H9 (cell line): ENCODE data around the gene DPP10. TPM values are rescaled to one million over a fixed set of nuclear protein-coding genes. Genes with fewer than 3 reads are reported as not detected.

Experiments used
- DNase-seq: peaks from one replicate; pipeline ENCODE4 v3.0.0-alpha.2; 2017
- H2AFZ ChIP-seq: one replicate; pipeline ENCODE4 v1.6.1; 2013; ENCODE audit warnings: mild to moderate bottlenecking, low read length, control low read depth, moderate library complexity
- H2AK5ac ChIP-seq: 2 replicates; pipeline ENCODE4 v1.6.1; 2013; ENCODE audit warnings: low read length, control low read depth, mixed read lengths; ENCODE audit not compliant: insufficient read length
- H2BK120ac ChIP-seq: one replicate; pipeline ENCODE4 v1.6.1; 2013; ENCODE audit warnings: low read depth, mild to moderate bottlenecking, low read length, control low read depth, inconsistent platforms; ENCODE audit not compliant: poor library complexity, severe bottlenecking
- H2BK12ac ChIP-seq: 2 replicates; pipeline ENCODE4 v1.6.1; 2013; ENCODE audit warnings: low read length, control low read depth, mixed read lengths, low read depth; ENCODE audit not compliant: insufficient read length
- H2BK15ac ChIP-seq: 2 replicates; pipeline ENCODE4 v1.6.1; 2013; ENCODE audit warnings: low read depth, low read length, control low read depth
- H2BK20ac ChIP-seq: one replicate; pipeline ENCODE4 v1.6.1; 2013; ENCODE audit warnings: low read depth, mild to moderate bottlenecking, low read length, control low read depth, inconsistent platforms; ENCODE audit not compliant: poor library complexity, severe bottlenecking
- H2BK5ac ChIP-seq: 2 replicates; pipeline ENCODE4 v1.6.1; 2013; ENCODE audit warnings: low read length, control low read depth, mixed read lengths; ENCODE audit not compliant: insufficient read length
- H3K14ac ChIP-seq: 2 replicates; pipeline ENCODE4 v1.6.1; 2013; ENCODE audit warnings: low read length, control low read depth; ENCODE audit not compliant: insufficient read depth
- H3K18ac ChIP-seq: 2 replicates; pipeline ENCODE4 v1.6.1; 2013; ENCODE audit warnings: low read depth, mild to moderate bottlenecking, mixed read lengths, low read length, control low read depth; ENCODE audit not compliant: insufficient read length
- H3K23ac ChIP-seq: 2 replicates; pipeline ENCODE4 v1.6.1; 2013; ENCODE audit warnings: low read length, control low read depth, mixed read lengths, low read depth; ENCODE audit not compliant: insufficient read length
- H3K23me2 ChIP-seq: 2 replicates; pipeline ENCODE4 v1.6.1; 2013; ENCODE audit warnings: low read depth, mild to moderate bottlenecking, mixed read lengths, low read length, control low read depth; ENCODE audit not compliant: insufficient read length, poor library complexity, severe bottlenecking
- H3K27ac ChIP-seq: 2 replicates; pipeline ENCODE4 v1.5.1; 2013; ENCODE audit warnings: low read length, control low read depth, mixed read lengths, low read depth; ENCODE audit not compliant: insufficient read length
- H3K27me3 ChIP-seq: 2 replicates; pipeline ENCODE4 v1.6.1; 2013; ENCODE audit warnings: low read length, control low read depth, inconsistent platforms; ENCODE audit not compliant: insufficient read depth
- H3K4ac ChIP-seq: 2 replicates; pipeline ENCODE4 v1.6.1; 2013; ENCODE audit warnings: low read depth, mild to moderate bottlenecking, control low read depth, inconsistent platforms, low read length, moderate library complexity
- H3K4me1 ChIP-seq: 2 replicates; pipeline ENCODE4 v1.6.1; 2013; ENCODE audit warnings: low read length, control low read depth, inconsistent platforms; ENCODE audit not compliant: insufficient read depth
- H3K4me2 ChIP-seq: 2 replicates; pipeline ENCODE4 v1.6.1; 2013; ENCODE audit warnings: low read length, control low read depth, mixed read lengths; ENCODE audit not compliant: insufficient read length, insufficient read depth
- H3K56ac ChIP-seq: 2 replicates; pipeline ENCODE4 v1.6.1; 2013; ENCODE audit warnings: low read depth, mild to moderate bottlenecking, mixed read lengths, low read length, control low read depth; ENCODE audit not compliant: insufficient read length
- H3K79me1 ChIP-seq: 2 replicates; pipeline ENCODE4 v1.6.1; 2013; ENCODE audit warnings: low read depth, mild to moderate bottlenecking, moderate library complexity, low read length, control low read depth, inconsistent platforms; ENCODE audit not compliant: insufficient read depth, poor library complexity, severe bottlenecking
- H3K79me2 ChIP-seq: 2 replicates; pipeline ENCODE4 v1.6.1; 2013; ENCODE audit warnings: low read length, control low read depth, inconsistent platforms; ENCODE audit not compliant: insufficient read depth
- H3K9ac ChIP-seq: 2 replicates; pipeline ENCODE4 v1.6.1; 2013; ENCODE audit warnings: low read length, control low read depth, mixed read lengths; ENCODE audit not compliant: insufficient read length; ENCODE audit errors: extremely low read depth
- H3K9me3 ChIP-seq: one replicate; pipeline ENCODE4 v1.6.1; 2013; ENCODE audit warnings: low read depth, low read length, inconsistent platforms; ENCODE audit not compliant: control insufficient read depth
- H3T11ph ChIP-seq: one replicate; pipeline ENCODE4 v1.6.1; 2013; ENCODE audit warnings: mild to moderate bottlenecking, low read length, control low read depth, inconsistent platforms
- H4K20me1 ChIP-seq: one replicate; pipeline ENCODE4 v1.6.1; 2013; ENCODE audit not compliant: control insufficient read depth, insufficient read length, insufficient read depth
- H4K5ac ChIP-seq: 2 replicates; pipeline ENCODE4 v1.6.1; 2013; ENCODE audit warnings: low read depth, mild to moderate bottlenecking, mixed read lengths, low read length, control low read depth; ENCODE audit not compliant: insufficient read length
- H4K8ac ChIP-seq: replicated peaks from 2 replicates; pipeline ENCODE4 v1.6.1; 2013; ENCODE audit warnings: low read length, control low read depth, mixed read lengths, low read depth; ENCODE audit not compliant: insufficient read length
- H4K91ac ChIP-seq: 2 replicates; pipeline ENCODE4 v1.6.1; 2013; ENCODE audit warnings: low read depth, mild to moderate bottlenecking, moderate library complexity, mixed read lengths, low read length, control low read depth; ENCODE audit not compliant: insufficient read length
- H3K27ac Mint-ChIP-seq, 3 experiments: 2 replicates in 2 of 3; 3 replicates in 1 of 3; pipeline ENCODE4 v1.8.0; 2020 to 2021; ENCODE audit warnings: mixed read lengths in 3 of 3, mild to moderate bottlenecking in 1 of 3, moderate library complexity in 1 of 3
- H3K27me3 Mint-ChIP-seq: 2 replicates; pipeline ENCODE4 v1.8.0; 2021; ENCODE audit warnings: low read depth, mild to moderate bottlenecking, moderate library complexity, mixed read lengths
- H3K36me3 Mint-ChIP-seq, 3 experiments: 2 replicates in 2 of 3; 3 replicates in 1 of 3; pipeline ENCODE4 v1.8.0; 2020 to 2021; ENCODE audit warnings: low read depth in 3 of 3, mixed read lengths in 3 of 3; ENCODE audit not compliant: insufficient read depth in 1 of 3
- H3K4me1 Mint-ChIP-seq, 2 experiments: 2 replicates each; pipeline ENCODE4 v1.8.0; 2020; ENCODE audit warnings: mixed read lengths in 2 of 2
- H3K4me3 Mint-ChIP-seq, 2 experiments: 2 replicates in 1 of 2; 3 replicates in 1 of 2; pipeline ENCODE4 v1.8.0; 2020 to 2021; ENCODE audit warnings: mild to moderate bottlenecking in 2 of 2, mixed read lengths in 2 of 2, moderate library complexity in 1 of 2
- H3K9me3 Mint-ChIP-seq, 2 experiments: 2 replicates in 1 of 2; 3 replicates in 1 of 2; pipeline ENCODE4 v1.8.0; 2020; ENCODE audit warnings: mild to moderate bottlenecking in 2 of 2, mixed read lengths in 2 of 2, moderate library complexity in 1 of 2
- WGBS: extraction: QIAGEN DNeasy Blood & Tissue Kit; methylation state at CpG from one replicate; pipeline ENCODE4 v1.1.7; 2013; ENCODE audit warnings: missing lambda C conversion rate, low lambda C conversion rate, mixed read lengths; ENCODE audit not compliant: insufficient read length; ENCODE audit errors: extremely low coverage; 5-methylcytosine and 5-hydroxymethylcytosine counted together
- total RNA-seq: library from RNA; stranded (reverse); gene quantifications from 2 replicates; pipeline ENCODE4 v1.2.1, GENCODE V29; 2021
- TF ChIP-seq, protein P1 (sequence below): fragments of 200-600 bp; sonication (generic); conservative IDR thresholded peaks from 3 replicates; pipeline ENCODE4 v1.8.0; 2021; ENCODE audit warnings: antibody characterized with exemption, mild to moderate bottlenecking

The DPP10 gene
- total RNA-seq, 1 experiment from 2014 or later, result 11.3 TPM

DNA sequence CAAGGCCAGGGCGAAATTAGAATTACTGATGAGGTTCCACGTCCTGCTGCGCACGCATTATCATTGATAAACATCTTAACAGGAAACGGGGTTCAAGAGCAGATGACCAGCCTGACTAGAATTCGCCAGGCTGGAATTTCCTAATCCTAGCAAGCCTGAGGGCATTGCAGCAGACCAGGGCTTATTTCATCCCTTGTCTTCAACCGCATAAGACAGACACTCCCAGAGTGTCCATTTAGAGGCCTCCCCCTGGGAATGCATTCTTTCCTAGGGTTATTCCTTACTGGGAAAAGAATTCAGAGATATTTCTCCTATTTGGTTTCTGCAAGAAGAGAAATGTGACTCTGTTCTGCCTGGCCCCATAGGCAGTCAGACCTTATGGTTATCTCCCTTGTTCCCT, 486.8 kb downstream of the DPP10 start:
- Histone ChIP-seq H3K23me2 (no peaks in the 10 kb centered on the region), H3K27me3 (no peaks in the 10 kb centered on the region), H2BK20ac (no peak overlapping the region), H3K4ac (no peak overlapping the region), H2BK120ac (no peak overlapping the region), H3K4me2 (no peak overlapping the region), H3K9me3 (peaks cover 8% of the 10 kb centered on the region), H3K79me2 (no peaks in the 10 kb centered on the region), H4K5ac (no peak overlapping the region), H4K91ac (no peak overlapping the region), H2BK12ac (no peak overlapping the region), H3K4me1 (no peaks in the 10 kb centered on the region), H3K9ac (no peak overlapping the region), H4K8ac (no peak overlapping the region), H2AK5ac (no peak overlapping the region), H3K56ac (no peak overlapping the region), H2BK15ac (no peak overlapping the region), H3K23ac (no peak overlapping the region), H2BK5ac (no peak overlapping the region), H3K18ac (no peak overlapping the region), H3K79me1 (no peaks in the 10 kb centered on the region), H4K20me1 (no peaks in the 10 kb centered on the region), H2AFZ (no peak overlapping the region), H3K14ac (no peak overlapping the region), H3K27ac (no peak overlapping the region), H3T11ph (no peak overlapping the region)
- H3K4me3 Mint-ChIP-seq, result no peak overlapping the region
- WGBS, result no CpG with 5 or more reads among the region's 7 CpGs
- no peaks in the 10 kb centered on the region for H3K4me1 Mint-ChIP-seq
- no peaks in the 10 kb centered on the region; the same call in 1 of the 2 replicates for H3K27me3 Mint-ChIP-seq
- TF ChIP-seq, protein P1, sequence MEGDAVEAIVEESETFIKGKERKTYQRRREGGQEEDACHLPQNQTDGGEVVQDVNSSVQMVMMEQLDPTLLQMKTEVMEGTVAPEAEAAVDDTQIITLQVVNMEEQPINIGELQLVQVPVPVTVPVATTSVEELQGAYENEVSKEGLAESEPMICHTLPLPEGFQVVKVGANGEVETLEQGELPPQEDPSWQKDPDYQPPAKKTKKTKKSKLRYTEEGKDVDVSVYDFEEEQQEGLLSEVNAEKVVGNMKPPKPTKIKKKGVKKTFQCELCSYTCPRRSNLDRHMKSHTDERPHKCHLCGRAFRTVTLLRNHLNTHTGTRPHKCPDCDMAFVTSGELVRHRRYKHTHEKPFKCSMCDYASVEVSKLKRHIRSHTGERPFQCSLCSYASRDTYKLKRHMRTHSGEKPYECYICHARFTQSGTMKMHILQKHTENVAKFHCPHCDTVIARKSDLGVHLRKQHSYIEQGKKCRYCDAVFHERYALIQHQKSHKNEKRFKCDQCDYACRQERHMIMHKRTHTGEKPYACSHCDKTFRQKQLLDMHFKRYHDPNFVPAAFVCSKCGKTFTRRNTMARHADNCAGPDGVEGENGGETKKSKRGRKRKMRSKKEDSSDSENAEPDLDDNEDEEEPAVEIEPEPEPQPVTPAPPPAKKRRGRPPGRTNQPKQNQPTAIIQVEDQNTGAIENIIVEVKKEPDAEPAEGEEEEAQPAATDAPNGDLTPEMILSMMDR, result no peak
- no peak overlapping the region for H3K27ac Mint-ChIP-seq
- H3K36me3 Mint-ChIP-seq, result peaks cover 7 to 48% (median 20%) of the 10 kb centered on the region in 3 experiments; a peak in 6 of 7 replicates
- H3K9me3 Mint-ChIP-seq, result peaks cover 29 to 34% of the 10 kb centered on the region in 2 experiments
- DNase-seq, result no peak
